Central memory CD4-positive, alpha-beta T cell (primary cell): ENCODE measurements around the gene UCP1.
A peak's percentile ranks its signal among the peaks of the same experiment; 100 is the strongest.

Experiments
- DNase-seq: peaks from one replicate; pipeline ENCODE4 v3.0.0; 2022
- total RNA-seq, 3 experiments: gene quantifications; one replicate each; lab custom pipeline; 2026; lab: John Stamatoyannopoulos, UW

The UCP1 gene, protein sequence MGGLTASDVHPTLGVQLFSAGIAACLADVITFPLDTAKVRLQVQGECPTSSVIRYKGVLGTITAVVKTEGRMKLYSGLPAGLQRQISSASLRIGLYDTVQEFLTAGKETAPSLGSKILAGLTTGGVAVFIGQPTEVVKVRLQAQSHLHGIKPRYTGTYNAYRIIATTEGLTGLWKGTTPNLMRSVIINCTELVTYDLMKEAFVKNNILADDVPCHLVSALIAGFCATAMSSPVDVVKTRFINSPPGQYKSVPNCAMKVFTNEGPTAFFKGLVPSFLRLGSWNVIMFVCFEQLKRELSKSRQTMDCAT
- 0 to 0.39 (median 0.07) reads per million in 3 experiments for total RNA-seq

GRCh38 chr4:140568507-140569306, at the start of gene UCP1:
Gene UCP1, minus strand, starts transcription at chr4:140568961. Its CDS starts 232 bp downstream, at chr4:140568729.
- DNase-seq: no peak

DNA sequence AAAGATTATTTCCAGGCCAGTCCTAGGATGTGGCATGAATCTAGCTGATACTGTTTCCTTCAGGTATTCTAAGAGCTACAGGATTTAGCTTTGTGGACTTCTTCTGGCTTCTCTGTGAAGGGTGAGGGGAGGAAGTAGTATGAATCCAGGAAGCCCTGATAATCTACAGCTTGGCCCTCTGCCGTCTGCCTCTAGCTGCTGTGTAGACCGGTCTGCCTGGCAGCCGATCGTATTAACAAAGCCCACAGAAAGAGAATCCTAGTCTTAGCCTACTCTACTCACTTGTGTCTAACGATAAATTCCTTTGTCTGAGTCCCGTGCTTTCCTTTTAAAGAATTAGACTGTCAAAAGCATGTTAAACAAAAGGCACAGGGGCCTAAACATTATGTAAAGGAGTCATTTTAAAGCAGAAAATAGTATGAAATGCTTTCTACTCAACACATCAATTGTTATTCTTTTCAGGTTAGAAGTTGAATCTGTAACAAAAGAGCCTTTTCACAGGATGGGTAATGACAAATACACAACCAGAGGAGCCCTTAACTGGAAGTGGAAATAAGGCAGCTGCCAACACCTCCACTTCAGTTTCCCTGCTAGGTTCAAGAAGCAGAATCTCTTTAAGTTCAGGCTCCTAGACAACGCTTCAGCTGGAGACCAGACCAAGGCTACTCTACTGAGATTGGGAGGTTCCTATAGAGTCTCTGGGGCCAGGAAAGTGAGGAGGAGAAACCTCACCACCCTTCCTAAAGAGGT, 48.9 kb upstream of the UCP1 start:
- no peak for DNase-seq

- no peak for DNase-seq
These were observed 46.7 kb upstream of the UCP1 start for GRCh38 chr4:140615451-140615850.

GRCh38 chr4:140612357-140612756, 43.6 kb upstream of the UCP1 start:
- DNase-seq: no peak

DNA sequence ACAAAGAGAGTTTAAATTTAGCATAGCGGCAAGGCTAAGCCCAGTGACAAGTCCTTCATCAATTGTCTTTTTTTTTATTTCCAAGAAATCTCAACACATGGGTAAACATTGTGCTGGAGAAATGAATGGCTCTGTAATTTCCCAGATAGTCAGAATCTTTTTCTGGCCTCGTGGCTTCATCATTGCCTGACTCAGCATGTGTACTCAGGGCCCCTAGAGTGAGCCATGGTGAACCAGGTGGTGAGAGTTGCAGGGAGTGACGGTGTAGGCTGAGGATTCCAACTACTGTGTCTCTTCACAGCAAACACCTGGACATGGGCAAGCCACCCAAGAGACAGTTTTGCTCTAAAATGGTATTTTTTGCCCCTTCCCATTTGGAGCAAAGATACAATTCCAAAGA, 43.1 kb upstream of the UCP1 start:
- DNase-seq: no peak

DNA sequence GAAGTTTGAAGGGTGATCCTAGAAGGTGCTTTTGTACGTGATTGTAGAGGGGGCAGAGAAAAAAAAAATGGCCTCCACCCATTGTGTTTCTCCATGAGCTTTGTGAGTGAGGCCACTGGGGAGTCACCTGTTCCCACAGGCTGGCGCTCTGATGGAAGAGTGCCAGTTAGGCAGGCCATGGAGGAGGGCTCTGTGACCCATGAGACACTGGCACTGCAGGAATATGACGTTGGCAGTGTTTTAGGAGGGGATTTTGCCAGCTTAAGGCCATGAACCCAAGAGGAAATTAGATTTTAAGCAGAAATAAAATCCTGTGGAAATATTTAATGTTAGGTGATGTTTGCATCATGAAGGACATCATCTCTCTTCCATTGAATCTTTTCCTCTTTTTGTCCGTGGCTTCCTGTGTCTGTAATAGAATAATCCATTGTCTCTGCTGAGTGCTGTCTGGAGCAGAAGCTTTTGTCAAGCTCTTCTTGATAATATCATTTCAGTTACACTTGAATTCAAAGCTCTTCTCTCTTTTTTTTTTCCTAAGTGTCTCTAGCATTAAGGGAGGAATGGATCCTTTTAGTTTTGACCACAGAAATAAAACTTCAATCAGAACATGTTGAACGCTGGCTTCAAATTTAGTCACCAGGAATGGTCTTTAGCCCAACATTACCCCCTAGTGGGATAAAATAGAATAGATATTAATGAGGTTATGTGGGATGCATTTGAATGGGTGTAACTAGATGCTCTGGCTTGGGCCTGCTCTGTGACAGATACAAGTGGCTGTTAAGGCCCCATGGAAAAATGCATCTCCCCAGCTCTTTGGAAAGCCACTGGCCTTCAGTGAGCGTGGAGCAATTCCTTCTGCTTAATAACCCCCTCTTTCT, 41.0 kb upstream of the UCP1 start:
- DNase-seq: peak; percentile 3

DNA sequence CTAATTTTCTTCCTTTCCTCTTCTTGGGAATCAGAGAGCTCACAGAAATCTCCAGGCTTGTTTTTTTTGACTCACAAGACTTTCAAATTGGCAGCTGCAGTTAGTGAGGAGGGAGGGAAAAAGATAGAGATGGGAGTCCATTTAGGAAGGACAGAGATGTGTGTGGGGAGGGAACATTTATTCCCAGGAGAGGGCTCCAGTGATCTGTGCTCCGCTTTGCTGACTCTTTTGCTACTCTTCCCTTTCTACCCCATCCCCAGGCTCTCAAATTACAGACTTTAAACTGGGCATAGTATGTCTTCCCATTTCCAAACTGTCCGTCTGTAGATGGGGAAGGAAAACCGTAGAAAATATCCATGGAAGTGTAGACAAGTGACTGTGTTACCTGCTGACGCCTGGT, 39.1 kb upstream of the UCP1 start:
- no peak for DNase-seq

GRCh38 chr4:140604544-140604943, 35.8 kb upstream of the UCP1 start:
- no peak for DNase-seq

DNA sequence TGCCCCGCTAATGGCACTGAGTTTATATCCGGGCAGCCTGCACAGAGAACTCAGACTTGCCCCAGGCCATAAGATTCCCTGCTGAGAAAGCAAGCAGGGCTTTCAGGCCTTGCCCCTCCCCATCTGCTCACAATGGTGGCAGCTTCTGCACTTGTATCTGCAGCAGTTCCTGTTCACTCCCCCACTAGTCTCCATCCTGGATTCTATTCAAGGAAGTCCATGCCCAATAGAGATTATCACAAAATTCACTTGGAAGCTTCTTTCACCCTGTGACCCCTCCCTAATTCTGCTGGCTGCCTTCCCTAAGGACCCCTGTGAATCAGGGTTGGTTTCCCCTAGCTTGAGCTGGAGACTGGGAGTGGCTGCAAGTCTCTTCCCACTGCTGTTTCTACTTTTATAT, 34.5 kb upstream of the UCP1 start:
- DNase-seq: no peak

DNA sequence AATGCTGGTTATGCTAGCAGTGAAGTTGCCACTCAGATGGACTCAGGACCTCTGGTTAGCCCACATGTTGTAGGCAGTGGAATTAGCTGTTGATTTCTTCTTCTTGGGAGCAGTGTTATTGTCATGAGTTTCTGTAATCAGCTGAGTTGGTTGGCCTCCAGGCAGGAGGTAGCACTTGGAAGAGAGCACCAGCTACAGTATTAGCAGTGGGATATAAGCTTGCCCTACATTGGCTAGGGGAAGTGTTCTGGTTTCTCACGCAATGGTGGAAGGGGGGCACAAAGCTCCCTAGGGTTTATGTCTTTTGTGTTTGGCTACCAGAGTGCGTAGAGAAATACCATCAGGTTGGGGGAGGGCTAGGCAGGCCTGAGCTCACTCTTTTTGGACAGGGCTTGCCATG, 34.0 kb upstream of the UCP1 start:
- no peak for DNase-seq

DNA sequence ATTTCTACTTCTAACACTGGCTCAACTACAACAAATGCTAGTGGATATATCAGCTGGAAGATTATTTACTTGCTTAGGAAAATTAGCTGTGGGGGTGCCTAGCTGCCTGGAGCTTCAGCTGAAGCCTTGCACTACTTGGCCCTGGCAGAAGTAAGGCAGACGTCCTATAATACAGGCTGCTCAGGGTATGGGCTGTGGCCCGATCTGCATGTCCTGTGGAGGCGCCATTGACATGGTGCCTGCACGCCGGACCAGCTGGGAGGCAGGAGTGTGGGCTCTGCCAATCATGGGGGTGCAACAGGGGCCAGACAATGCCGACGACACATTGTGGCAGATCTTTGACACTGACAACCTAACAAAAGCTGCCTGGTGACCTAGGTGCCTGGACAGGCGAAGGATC, 31.6 kb upstream of the UCP1 start:
- no peak for DNase-seq

DNA sequence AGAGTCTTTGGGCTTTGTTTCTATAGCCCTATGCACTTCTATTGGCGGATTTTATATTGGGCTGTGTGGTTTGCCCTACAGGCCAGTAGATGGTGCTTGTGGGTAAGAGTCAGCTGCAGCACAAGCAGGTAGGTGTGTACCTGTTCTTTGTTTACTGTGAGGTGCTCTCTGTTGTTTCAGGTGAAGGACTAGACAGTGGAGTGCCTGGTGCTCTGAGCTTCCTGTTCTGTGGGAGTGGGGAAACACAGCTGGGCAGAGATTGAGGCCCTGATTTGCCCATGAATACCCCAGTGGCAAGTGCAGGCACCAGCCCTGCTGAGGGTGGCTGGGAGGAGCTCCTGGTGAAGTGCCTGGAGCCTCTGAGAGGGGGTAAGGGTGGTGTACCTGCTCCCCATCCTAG, 26.3 kb upstream of the UCP1 start:
- no peak for DNase-seq

DNA sequence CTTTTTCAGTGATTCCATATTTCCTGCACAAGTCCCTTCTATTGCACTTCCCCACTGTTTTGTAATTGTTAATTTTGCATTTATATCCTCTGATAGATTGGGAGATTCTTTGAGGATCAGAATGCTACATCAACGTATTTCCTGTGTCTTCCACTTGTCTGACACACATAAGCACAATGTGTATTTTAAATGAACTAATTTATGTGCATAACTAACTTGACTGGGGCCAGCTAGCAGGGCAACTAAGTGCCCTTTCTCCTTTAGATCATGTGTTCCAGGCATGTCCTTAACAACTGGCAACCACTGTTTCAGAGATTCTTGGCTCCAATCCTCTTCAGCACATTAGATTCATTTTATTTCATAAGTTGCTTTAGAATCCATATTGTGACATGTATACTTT, 15.7 kb upstream of the UCP1 start:
- DNase-seq: no peak

GRCh38 chr4:140581078-140581477, 12.3 kb upstream of the UCP1 start:
- no peak for DNase-seq

GRCh38 chr4:140579278-140579677, 10.5 kb upstream of the UCP1 start:
- no peak for DNase-seq

GRCh38 chr4:140575489-140575888, 6.7 kb upstream of the UCP1 start:
- no peak for DNase-seq

DNA sequence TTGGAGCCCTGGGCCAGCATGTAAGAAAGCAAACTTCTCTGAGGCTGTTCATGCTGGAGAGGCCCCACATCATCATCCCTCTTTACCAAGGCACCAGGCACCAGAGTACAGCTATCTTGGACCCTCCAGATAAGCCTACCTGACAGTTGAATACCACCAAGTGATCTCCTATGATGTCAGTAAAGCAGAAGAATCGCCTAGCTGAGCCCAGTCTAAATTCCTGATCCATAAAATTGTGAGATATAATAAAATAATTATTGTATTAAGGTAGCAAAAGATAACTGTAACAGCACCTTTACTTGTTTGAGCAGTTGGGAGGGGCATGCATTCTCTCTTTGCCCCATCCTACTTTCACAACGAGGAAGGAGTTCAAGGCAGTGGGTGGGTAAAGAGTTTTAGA, 2.9 kb upstream of the UCP1 start:
- no peak for DNase-seq

DNA sequence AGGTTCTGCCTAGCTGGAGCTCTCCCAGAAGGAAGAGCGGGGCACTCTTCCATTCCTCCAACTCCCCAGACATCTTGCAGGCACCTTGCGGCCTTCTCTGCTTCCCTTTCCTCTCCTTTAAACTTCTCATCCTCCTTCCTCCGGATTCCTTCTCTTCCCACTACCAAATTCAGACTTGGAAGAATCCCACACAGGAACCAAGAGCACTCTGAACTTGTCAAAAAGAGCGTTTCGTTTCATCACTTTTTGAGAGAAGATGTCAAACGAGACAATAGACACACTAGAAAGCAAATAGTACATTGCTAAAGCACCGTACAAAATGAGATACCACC, 512 bp upstream of the UCP1 start:
- DNase-seq: no peak

- no peak for DNase-seq
These were observed 9.1 kb downstream of the UCP1 start for GRCh38 chr4:140559696-140560095.

DNA sequence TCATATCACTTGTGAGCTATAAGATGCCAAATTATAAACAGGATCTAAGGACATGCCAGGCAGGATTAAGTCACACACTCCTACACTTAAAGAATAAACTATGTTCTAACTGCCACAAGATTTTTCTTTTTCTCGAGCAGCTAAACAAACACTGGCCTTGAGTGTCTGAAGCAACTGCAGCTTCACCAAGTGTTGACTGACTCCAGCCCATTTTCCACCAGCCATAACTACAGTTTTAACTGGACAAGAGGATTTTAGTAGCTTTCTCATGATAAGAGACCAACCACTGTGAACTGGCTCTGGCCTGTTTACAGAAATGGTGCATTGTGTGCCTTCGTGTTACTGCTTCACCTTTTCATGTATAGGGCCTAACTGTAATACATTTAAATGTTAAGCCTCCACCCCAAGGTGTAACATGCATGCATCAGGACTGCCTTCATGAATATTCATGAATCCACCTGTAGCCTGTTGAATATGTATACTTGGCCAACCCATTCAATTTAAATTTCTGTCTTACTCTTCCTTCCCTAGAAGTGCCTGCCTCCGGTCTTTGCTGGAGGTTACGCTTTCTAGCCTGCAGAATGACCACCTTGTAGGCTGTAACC, 10.8 kb downstream of the UCP1 start:
- no peak for DNase-seq

DNA sequence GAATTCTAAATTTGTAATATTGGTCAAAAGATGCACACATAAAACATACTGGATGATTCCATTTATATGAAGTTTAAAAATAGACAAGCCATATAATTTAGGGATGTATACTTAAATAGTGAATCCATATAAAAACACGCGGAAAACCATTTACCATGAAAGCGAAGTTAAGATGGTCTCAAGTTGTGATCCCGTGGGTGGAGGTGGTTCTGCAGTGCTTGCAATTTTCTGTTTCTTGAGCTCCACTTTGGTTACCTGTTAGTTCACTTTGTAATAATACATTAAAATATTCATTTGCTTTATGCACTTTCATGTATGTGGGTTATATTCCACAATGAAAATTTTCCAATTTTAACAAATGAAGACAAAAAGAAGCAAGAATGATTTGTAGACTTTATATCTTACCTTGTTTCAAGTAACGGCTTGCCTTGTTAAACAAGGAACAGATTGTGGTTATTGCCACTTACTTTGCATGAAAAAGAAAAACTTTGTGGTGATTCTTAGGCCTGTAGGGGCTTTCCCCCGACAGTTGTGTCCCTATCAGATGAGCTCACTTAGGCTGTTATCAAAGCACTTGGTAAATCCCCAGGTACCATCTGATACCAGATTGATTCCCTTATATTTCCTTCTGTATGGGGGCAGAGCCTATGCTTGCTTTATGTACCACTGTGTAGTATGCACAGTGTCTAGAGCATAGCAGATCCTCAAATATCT, 12.2 kb downstream of the UCP1 start:
- peak; percentile 47 for DNase-seq
